SK-N-SH (cell line): ENCODE data around the gene PPEF2. TPM values are rescaled to one million over a fixed set of nuclear protein-coding genes. Genes with fewer than 3 reads are reported as not detected.
A peak's percentile ranks its signal among the peaks of the same experiment; 100 is the strongest.

Experiments used
- CTCF ChIA-PET: fragments of 300-600, 350-600 bp; formaldehyde crosslinking; extraction: SDS; loops from one replicate; lab custom pipeline; 2021; lab: Yijun Ruan, JAX
- POLR2A ChIA-PET: fragments of 350-600 bp; sonication (Branson Sonifier 250); formaldehyde crosslinking; extraction: SDS; loops from one replicate; lab custom pipeline; 2020; ENCODE audit warnings: antibody characterized with exemption, inconsistent platforms; lab: Yijun Ruan, JAX
- DNase-seq: peaks from one replicate; pipeline ENCODE4 v3.0.0; 2012
- H2AFZ ChIP-seq: fragments of 200-600 bp; sonication (generic); 2 replicates; pipeline ENCODE4 v1.8.1; 2016; ENCODE audit warnings: antibody characterized with exemption, mild to moderate bottlenecking, low read depth
- H3F3A ChIP-seq: fragments of 200-600 bp; sonication (generic); replicated peaks from 2 replicates; pipeline ENCODE3; 2016; ENCODE audit warnings: antibody characterized with exemption, mild to moderate bottlenecking; ENCODE audit not compliant: insufficient read depth
- H3K27ac ChIP-seq, 2 experiments: fragments of 200-500 bp in 1 of 2; fragments of 200-600 bp in 1 of 2; sonication (Bioruptor generic) in 1 of 2; sonication (generic), shearing (Covaris generic) in 1 of 2; 2 replicates each; pipeline versions ENCODE4 v1.5.1 to v1.6.1; 2014 to 2016; ENCODE audit warnings: low read depth in 2 of 2, inconsistent platforms in 1 of 2, low read length in 1 of 2, mild to moderate bottlenecking in 1 of 2, mixed read lengths in 1 of 2
- H3K27me3 ChIP-seq: fragments of 200-600 bp; sonication (generic), shearing (Covaris generic); 2 replicates; pipeline ENCODE4 v1.6.1; 2016; ENCODE audit warnings: mixed run types; ENCODE audit not compliant: insufficient read depth
- H3K36me3 ChIP-seq, 2 experiments: fragments of 200-500 bp in 1 of 2; fragments of 200-600 bp in 1 of 2; sonication (Bioruptor generic) in 1 of 2; sonication (generic) in 1 of 2; replicated peaks in 1 of 2; 2 replicates each; pipeline versions ENCODE3 to v1.5.1; 2014 to 2016; ENCODE audit warnings: low read length in 1 of 2, mild to moderate bottlenecking in 1 of 2; ENCODE audit not compliant: insufficient read depth in 2 of 2, control insufficient read depth in 1 of 2
- H3K4me1 ChIP-seq, 2 experiments: fragments of 200-500 bp in 1 of 2; fragments of 200-600 bp in 1 of 2; sonication (Bioruptor generic) in 1 of 2; sonication (generic), shearing (Covaris generic) in 1 of 2; 2 replicates each; pipeline versions ENCODE4 v1.5.1 to v1.6.1; 2014 to 2016; ENCODE audit warnings: low read depth in 1 of 2, low read length in 1 of 2, mixed run types in 1 of 2; ENCODE audit not compliant: insufficient read depth in 2 of 2, control insufficient read depth in 1 of 2
- H3K4me2 ChIP-seq: fragments of 200-600 bp; sonication (generic), shearing (Covaris generic); 2 replicates; pipeline ENCODE4 v1.6.1; 2017; ENCODE audit warnings: mixed run types
- H3K4me3 ChIP-seq, 2 experiments: fragments of 200-500 bp in 1 of 2; fragments of 200-600 bp in 1 of 2; sonication (Bioruptor generic) in 1 of 2; sonication (generic), shearing (Covaris generic) in 1 of 2; 2 replicates each; pipeline versions ENCODE4 v1.5.1 to v1.8.1; 2014 to 2016; ENCODE audit warnings: low read depth in 2 of 2, inconsistent platforms in 1 of 2, low read length in 1 of 2, mild to moderate bottlenecking in 1 of 2, mixed read lengths in 1 of 2, moderate library complexity in 1 of 2
- H3K79me2 ChIP-seq: fragments of 200-600 bp; sonication (generic); 2 replicates; pipeline ENCODE4 v1.8.1; 2017; ENCODE audit warnings: mild to moderate bottlenecking; ENCODE audit not compliant: insufficient read depth
- H3K9ac ChIP-seq: fragments of 200-600 bp; sonication (generic); 2 replicates; pipeline ENCODE4 v1.6.1; 2017; ENCODE audit warnings: mixed run types
- H3K9me2 ChIP-seq: fragments of 200-600 bp; sonication (generic); 2 replicates; pipeline ENCODE4 v1.6.1; 2017; ENCODE audit warnings: mixed run types
- H3K9me3 ChIP-seq: fragments of 200-600 bp; sonication (generic); 2 replicates; pipeline ENCODE4 v1.6.1; 2017; ENCODE audit warnings: mixed run types, mild to moderate bottlenecking, moderate library complexity
- H4K20me1 ChIP-seq: fragments of 200-600 bp; sonication (generic); 2 replicates; pipeline ENCODE4 v1.6.1; 2017; ENCODE audit warnings: mild to moderate bottlenecking, mixed run types; ENCODE audit not compliant: insufficient read depth
- CHD2 ChIP-seq: fragments of 150-350 bp; IDR thresholded peaks from 2 replicates; pipeline ENCODE4 v1.6.1; 2018; ENCODE audit warnings: low read length; ENCODE audit not compliant: partially characterized antibody
- ELF1 ChIP-seq: IDR thresholded peaks from 2 replicates; pipeline ENCODE4 v1.4.0; 2012
- EZH2phosphoT487 ChIP-seq: fragments of 200-600 bp; sonication (generic); IDR thresholded peaks from 2 replicates; pipeline ENCODE4 v1.6.1; 2017; ENCODE audit warnings: low read depth, mixed run types, mild to moderate bottlenecking, antibody characterized with exemption, moderate library complexity, borderline replicate concordance
- GABPA ChIP-seq: IDR thresholded peaks from 2 replicates; pipeline ENCODE4 v1.4.0; 2012; ENCODE audit warnings: low read depth, mild to moderate bottlenecking
- MXI1 ChIP-seq: IDR thresholded peaks from 2 replicates; pipeline ENCODE4 v1.6.1; 2012; ENCODE audit warnings: mild to moderate bottlenecking, low read depth, low read length, improper control_type of control experiment
- NRF1 ChIP-seq: IDR thresholded peaks from 2 replicates; pipeline ENCODE4 v1.6.1; 2012; ENCODE audit warnings: low read depth, mild to moderate bottlenecking, low read length
- RFX5 ChIP-seq: IDR thresholded peaks from 2 replicates; pipeline ENCODE4 v1.6.1; 2012; ENCODE audit warnings: mild to moderate bottlenecking, improper control_type of control experiment, low read length
- RXRA ChIP-seq: IDR thresholded peaks from 2 replicates; pipeline ENCODE4 v1.4.0; 2012; ENCODE audit warnings: low read depth, mild to moderate bottlenecking, borderline replicate concordance
- SIN3A ChIP-seq: IDR thresholded peaks from 2 replicates; pipeline ENCODE4 v1.6.1; 2012; ENCODE audit warnings: low read depth, mild to moderate bottlenecking, low read length, moderate library complexity, borderline replicate concordance
- SMC3 ChIP-seq: IDR thresholded peaks from 2 replicates; pipeline ENCODE4 v1.6.1; 2012; ENCODE audit warnings: low read depth, low read length, improper control_type of control experiment
- TAF1 ChIP-seq: IDR thresholded peaks from 2 replicates; pipeline ENCODE4 v1.6.1; 2012; ENCODE audit warnings: low read depth, mild to moderate bottlenecking, low read length, moderate library complexity, borderline replicate concordance
- YY1 ChIP-seq: IDR thresholded peaks from 2 replicates; pipeline ENCODE4 v1.4.0; 2012; ENCODE audit warnings: low read depth, mild to moderate bottlenecking
- WGBS: methylation state at CpG from one replicate; pipeline ENCODE4 v1.1.6; 2017; ENCODE audit warnings: low lambda C conversion rate; 5-methylcytosine and 5-hydroxymethylcytosine counted together
- polyA plus RNA-seq, 3 experiments: library from polyadenylated mRNA; depleted of rRNA; stranded (reverse); fragments of >200 nt; gene quantifications; 2 replicates each; pipeline ENCODE4 v1.2.3, GENCODE V29; 2012
- TF ChIP-seq, protein P1 (sequence below): fragments of 150-350 bp; IDR thresholded peaks from 2 replicates; pipeline ENCODE4 v1.6.1; 2017; ENCODE audit warnings: antibody characterized with exemption, low read length, low read depth, borderline replicate concordance
- TF ChIP-seq, protein P2 (sequence below): fragments of 150-350 bp; IDR thresholded peaks from 2 replicates; pipeline ENCODE4 v1.6.1; 2016; ENCODE audit warnings: mild to moderate bottlenecking, low read depth, low read length
- TF ChIP-seq, protein P3 (sequence below): IDR thresholded peaks from 2 replicates; pipeline ENCODE4 v1.6.1; 2012; ENCODE audit warnings: mild to moderate bottlenecking, low read depth, low read length, moderate library complexity
- TF ChIP-seq, protein P4 (sequence below): IDR thresholded peaks from 2 replicates; pipeline ENCODE4; 2012
- TF ChIP-seq, protein P5 (sequence below): IDR thresholded peaks from 2 replicates; pipeline ENCODE4 v1.4.0; 2012; ENCODE audit warnings: low read depth, borderline replicate concordance

The PPEF2 gene
- polyA plus RNA-seq, 1 of the 3 experiments (the other 2 are of a cell fraction): not detected

DNA sequence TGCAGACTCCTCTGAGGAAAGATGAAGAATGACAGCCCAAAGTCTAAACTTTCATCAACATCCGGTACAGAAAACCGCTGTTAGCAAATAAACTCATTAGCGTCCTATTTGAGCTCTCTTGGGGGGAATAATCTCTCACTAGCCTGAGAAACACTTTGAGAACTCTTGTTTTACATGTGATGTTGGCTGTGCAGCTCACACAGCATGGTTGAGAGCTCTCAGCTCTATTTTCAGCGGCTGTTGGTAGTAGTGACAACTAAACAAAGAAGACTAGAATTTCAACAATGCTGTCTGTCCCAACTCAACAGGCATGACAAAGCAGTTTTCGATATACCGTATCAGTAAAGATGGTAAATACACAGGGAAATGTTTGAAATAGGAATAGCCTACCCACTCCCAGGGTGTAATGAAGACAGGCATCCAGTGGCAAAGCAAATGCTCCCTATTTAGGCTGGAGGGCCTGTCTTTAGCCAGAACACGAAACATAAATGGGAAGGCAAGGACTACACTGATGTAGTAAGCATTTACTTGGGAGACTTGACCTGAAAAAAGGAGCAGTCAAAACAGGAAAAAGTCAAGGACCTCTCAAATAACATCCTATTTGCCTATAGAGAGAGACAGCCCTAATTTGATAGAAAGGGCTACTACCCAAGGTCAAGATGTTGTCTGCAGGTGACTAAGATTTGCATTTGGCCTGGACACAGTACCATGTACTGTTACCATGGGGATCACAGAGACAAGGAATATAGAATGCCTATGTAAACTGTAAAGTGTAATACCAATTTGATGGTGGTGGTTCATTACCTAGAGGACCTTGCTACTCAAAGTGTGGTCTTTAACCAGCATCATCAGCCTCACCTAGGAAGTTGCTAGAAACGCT, 60.4 kb downstream of the PPEF2 start:
- no peak overlapping the region for H3K9ac ChIP-seq
- H3K36me3 ChIP-seq: no peaks in the 10 kb centered on the region
- POLR2A ChIA-PET: no interaction called here
- CTCF ChIA-PET: no interaction called here
- H3K9me2 ChIP-seq: no peaks in the 10 kb centered on the region
- H3F3A ChIP-seq: no peaks in the 10 kb centered on the region
- H3K79me2 ChIP-seq: no peaks in the 10 kb centered on the region
- no peaks in the 10 kb centered on the region for H4K20me1 ChIP-seq
- 0 out of 2 replicates have a peak overlapping the region, but pooled peaks have one; percentile 35 for H2AFZ ChIP-seq
- no peak overlapping the region for H3K27ac ChIP-seq
- DNase-seq: no peak
- H3K4me1 ChIP-seq: no peaks in the 10 kb centered on the region
- no peak overlapping the region for H3K4me3 ChIP-seq
- H3K4me2 ChIP-seq: no peak overlapping the region
- H3K9me3 ChIP-seq: no peaks in the 10 kb centered on the region
- 85% methylated on average over 8 of the region's 8 CpGs for WGBS
- no peaks in the 10 kb centered on the region for H3K27me3 ChIP-seq
- TF ChIP-seq, protein P1, sequence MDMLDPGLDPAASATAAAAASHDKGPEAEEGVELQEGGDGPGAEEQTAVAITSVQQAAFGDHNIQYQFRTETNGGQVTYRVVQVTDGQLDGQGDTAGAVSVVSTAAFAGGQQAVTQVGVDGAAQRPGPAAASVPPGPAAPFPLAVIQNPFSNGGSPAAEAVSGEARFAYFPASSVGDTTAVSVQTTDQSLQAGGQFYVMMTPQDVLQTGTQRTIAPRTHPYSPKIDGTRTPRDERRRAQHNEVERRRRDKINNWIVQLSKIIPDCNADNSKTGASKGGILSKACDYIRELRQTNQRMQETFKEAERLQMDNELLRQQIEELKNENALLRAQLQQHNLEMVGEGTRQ: no peak
- TF ChIP-seq, protein P2, sequence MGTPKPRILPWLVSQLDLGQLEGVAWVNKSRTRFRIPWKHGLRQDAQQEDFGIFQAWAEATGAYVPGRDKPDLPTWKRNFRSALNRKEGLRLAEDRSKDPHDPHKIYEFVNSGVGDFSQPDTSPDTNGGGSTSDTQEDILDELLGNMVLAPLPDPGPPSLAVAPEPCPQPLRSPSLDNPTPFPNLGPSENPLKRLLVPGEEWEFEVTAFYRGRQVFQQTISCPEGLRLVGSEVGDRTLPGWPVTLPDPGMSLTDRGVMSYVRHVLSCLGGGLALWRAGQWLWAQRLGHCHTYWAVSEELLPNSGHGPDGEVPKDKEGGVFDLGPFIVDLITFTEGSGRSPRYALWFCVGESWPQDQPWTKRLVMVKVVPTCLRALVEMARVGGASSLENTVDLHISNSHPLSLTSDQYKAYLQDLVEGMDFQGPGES: no peak
- no peak for TF ChIP-seq TAF1
- TF ChIP-seq SIN3A: no peak
- TF ChIP-seq, protein P3, sequence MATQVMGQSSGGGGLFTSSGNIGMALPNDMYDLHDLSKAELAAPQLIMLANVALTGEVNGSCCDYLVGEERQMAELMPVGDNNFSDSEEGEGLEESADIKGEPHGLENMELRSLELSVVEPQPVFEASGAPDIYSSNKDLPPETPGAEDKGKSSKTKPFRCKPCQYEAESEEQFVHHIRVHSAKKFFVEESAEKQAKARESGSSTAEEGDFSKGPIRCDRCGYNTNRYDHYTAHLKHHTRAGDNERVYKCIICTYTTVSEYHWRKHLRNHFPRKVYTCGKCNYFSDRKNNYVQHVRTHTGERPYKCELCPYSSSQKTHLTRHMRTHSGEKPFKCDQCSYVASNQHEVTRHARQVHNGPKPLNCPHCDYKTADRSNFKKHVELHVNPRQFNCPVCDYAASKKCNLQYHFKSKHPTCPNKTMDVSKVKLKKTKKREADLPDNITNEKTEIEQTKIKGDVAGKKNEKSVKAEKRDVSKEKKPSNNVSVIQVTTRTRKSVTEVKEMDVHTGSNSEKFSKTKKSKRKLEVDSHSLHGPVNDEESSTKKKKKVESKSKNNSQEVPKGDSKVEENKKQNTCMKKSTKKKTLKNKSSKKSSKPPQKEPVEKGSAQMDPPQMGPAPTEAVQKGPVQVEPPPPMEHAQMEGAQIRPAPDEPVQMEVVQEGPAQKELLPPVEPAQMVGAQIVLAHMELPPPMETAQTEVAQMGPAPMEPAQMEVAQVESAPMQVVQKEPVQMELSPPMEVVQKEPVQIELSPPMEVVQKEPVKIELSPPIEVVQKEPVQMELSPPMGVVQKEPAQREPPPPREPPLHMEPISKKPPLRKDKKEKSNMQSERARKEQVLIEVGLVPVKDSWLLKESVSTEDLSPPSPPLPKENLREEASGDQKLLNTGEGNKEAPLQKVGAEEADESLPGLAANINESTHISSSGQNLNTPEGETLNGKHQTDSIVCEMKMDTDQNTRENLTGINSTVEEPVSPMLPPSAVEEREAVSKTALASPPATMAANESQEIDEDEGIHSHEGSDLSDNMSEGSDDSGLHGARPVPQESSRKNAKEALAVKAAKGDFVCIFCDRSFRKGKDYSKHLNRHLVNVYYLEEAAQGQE: no peak
- TF ChIP-seq RXRA: no peak
- TF ChIP-seq NRF1: no peak
- no peak for TF ChIP-seq ELF1
- TF ChIP-seq RFX5: no peak
- no peak for TF ChIP-seq EZH2phosphoT487
- no peak for TF ChIP-seq MXI1
- TF ChIP-seq, protein P4, sequence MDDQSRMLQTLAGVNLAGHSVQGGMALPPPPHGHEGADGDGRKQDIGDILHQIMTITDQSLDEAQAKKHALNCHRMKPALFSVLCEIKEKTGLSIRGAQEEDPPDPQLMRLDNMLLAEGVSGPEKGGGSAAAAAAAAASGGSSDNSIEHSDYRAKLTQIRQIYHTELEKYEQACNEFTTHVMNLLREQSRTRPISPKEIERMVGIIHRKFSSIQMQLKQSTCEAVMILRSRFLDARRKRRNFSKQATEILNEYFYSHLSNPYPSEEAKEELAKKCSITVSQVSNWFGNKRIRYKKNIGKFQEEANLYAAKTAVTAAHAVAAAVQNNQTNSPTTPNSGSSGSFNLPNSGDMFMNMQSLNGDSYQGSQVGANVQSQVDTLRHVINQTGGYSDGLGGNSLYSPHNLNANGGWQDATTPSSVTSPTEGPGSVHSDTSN: no peak
- no peak for TF ChIP-seq YY1
- no peak for TF ChIP-seq CHD2
- no peak for TF ChIP-seq SMC3
- no peak for TF ChIP-seq GABPA
- TF ChIP-seq, protein P5, sequence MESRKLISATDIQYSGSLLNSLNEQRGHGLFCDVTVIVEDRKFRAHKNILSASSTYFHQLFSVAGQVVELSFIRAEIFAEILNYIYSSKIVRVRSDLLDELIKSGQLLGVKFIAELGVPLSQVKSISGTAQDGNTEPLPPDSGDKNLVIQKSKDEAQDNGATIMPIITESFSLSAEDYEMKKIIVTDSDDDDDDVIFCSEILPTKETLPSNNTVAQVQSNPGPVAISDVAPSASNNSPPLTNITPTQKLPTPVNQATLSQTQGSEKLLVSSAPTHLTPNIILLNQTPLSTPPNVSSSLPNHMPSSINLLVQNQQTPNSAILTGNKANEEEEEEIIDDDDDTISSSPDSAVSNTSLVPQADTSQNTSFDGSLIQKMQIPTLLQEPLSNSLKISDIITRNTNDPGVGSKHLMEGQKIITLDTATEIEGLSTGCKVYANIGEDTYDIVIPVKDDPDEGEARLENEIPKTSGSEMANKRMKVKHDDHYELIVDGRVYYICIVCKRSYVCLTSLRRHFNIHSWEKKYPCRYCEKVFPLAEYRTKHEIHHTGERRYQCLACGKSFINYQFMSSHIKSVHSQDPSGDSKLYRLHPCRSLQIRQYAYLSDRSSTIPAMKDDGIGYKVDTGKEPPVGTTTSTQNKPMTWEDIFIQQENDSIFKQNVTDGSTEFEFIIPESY: no peak
